Pancreas (tissue), 10 donors: ENCODE measurements around the gene RAB3GAP1. TPM values are rescaled to one million over a fixed set of nuclear protein-coding genes. Genes with fewer than 3 reads are reported as not detected.
A peak's percentile ranks its signal among the peaks of the same experiment; 100 is the strongest.

Source experiments
- ATAC-seq, 4 donors: fragments of 200-7000 bp; cut with Tn5 transposase; one replicate each; pipeline versions ENCODE4 v1.8.0 to v1.9.1; 2020; ENCODE audit warnings: mild to moderate bottlenecking in 4 of 4, moderate library complexity in 4 of 4
- DNase-seq, 6 donors: peaks; one replicate each; pipeline ENCODE4 v3.0.0-alpha.2; 2020
- FAIRE-seq: peaks from 2 replicates; lab custom pipeline; 2012; peaks lifted over from hg19 to GRCh38; lab: Jason Lieb, UNC
- H3K27ac ChIP-seq, 4 donors: fragments of 200-600 bp; sonication (generic); 1 replicate in 3 of 4; 2 replicates in 1 of 4; pipeline versions ENCODE4 v1.5.0 to v1.8.0; 2020
- H3K27me3 ChIP-seq, 4 donors: fragments of 200-600 bp; one replicate each; pipeline ENCODE4 v1.8.0; 2021
- H3K36me3 ChIP-seq, 3 donors: fragments of 200-600 bp; sonication (generic) in 1 of 3; one replicate each; pipeline versions ENCODE4 v1.5.0 to v1.8.0; 2020 to 2021
- H3K4me1 ChIP-seq, 3 donors: fragments of 200-600 bp; one replicate each; pipeline ENCODE4 v1.8.0; 2021
- H3K4me3 ChIP-seq, 4 donors: fragments of 200-600 bp; sonication (generic) in 2 of 4; one replicate each; pipeline versions ENCODE4 v1.5.0 to v1.8.0; 2020 to 2021
- H3K9me3 ChIP-seq, 4 donors: fragments of 200-600 bp; one replicate each; pipeline ENCODE4 v1.8.0; 2021
- CTCF ChIP-seq, 4 donors: fragments of 200-600 bp; sonication (generic) in 3 of 4; IDR thresholded peaks; one replicate each; pipeline versions ENCODE4 v1.5.0 to v1.8.0; 2021; ENCODE audit warnings: antibody characterized with exemption in 4 of 4
- WGBS, 2 donors: extraction: QIAGEN DNeasy Blood & Tissue Kit; methylation state at CpG; one replicate each; pipeline ENCODE4 v1.1.7; 2013; 5-methylcytosine and 5-hydroxymethylcytosine counted together
- intact Hi-C, 3 donors: fragments of 100-400 bp; cut with DNase I; formaldehyde crosslinking; loops; one replicate each; pipeline versions ENCODE4 v1.11.1 to v1.14.2; 2022
- polyA plus RNA-seq, 2 donors: library from polyadenylated mRNA; stranded (reverse); fragments of 200-250 nt; gene quantifications; one replicate each; pipeline ENCODE4 v1.2.3, GENCODE V29; 2013
- total RNA-seq, 6 donors: library from RNA; stranded (reverse); fragmentation: NEBNext Ultra II Directional in 4 of 6; extraction: Animal tissue kit (Norgen Biotek cat#: 25700) in 4 of 6; gene quantifications; one replicate each; pipeline versions ENCODE4 v1.2.1 to v1.2.4, GENCODE V29; 2021 to 2023
- donor health status: healthy with polysubstance abuse.
- donor health status: DM: no; HTN: no; CAD: no; lungs with moderate emphysema.
- donor health status: DM: no; HTN: no; CAD: no.
- donor health status: control.
- donor health status: control.
- donor health status: Bipolar disorder and iron deficiency.
- donor health status: DM: yes; HTN: yes; CAD: no.
- donor health status: DM: no; HTN: no; CAD: no.
- donor health status: DM: no; HTN: no; CAD: no.
- donor health status: DM: yes; HTN: yes; CAD: no.

The RAB3GAP1 gene
- total and polyA plus RNA-seq, 8 donors = 10.3 to 25.5 (median 22.3) TPM

DNA sequence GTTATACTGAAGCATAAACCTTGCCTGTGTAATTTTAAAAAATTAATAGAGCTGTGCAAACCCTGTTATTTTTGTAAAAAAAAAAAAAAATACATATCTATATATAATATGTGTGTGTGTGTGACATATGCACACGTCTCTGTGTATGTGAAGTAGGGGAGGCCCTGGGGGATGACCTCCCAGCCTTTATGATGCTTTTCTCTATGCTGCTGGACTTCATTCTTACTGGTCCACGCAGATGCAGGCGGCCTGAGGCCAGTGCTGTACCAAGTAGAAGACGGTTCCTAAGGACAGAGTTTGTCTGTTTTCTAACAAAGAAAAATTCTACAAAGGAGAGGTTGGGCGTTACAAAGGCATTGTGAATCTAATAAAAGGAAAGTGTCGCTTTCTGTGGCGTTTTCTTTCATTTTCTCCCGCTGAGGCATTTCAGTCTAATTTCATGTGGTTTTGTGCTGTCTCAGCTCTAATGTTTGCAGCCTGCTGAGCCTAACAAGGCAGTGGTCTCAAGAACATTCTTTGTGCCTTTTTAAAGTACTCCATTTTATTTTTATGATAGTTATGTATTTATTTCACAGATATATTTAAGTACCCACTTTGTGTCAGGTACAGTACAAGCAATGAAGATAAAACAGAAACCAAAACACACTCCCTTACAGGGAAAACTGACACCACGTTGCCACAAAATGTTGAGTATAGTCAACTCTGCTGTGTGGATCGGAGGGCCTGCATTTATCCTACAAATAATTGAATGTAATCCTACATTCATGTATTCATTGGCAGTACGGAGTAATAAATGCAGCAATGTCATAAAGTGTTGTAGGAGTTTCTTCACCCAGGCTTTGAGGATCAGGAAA, 118.0 kb downstream of the RAB3GAP1 start:
- DNase-seq (no peak), FAIRE-seq (no peak), ATAC-seq (no peak)
- H3K4me1 ChIP-seq = peaks cover 0 to 5% (median 0%) of the 10 kb centered on the region in 3 donors
- H3K36me3 ChIP-seq = peaks cover 0 to 36% (median 17%) of the 10 kb centered on the region in 3 donors
- intact Hi-C loops = no loop called here
- no peaks in the 10 kb centered on the region for H3K27me3 ChIP-seq
- TF ChIP-seq CTCF (IDR thresholded peaks at IDR 0.05) = no peak
- no peaks in the 10 kb centered on the region for H3K9me3 ChIP-seq
- WGBS, 2 donors = 94 to 97% methylated on average over 11 of the region's 11 CpGs
- H3K4me3 ChIP-seq = no peak overlapping the region
- H3K27ac ChIP-seq = no peak overlapping the region

GRCh38 chr2:135174049-135174809, 122.1 kb downstream of the RAB3GAP1 start:
- H3K9me3 ChIP-seq = no peaks in the 10 kb centered on the region
- H3K36me3 ChIP-seq = peaks cover 0 to 10% (median 6%) of the 10 kb centered on the region in 3 donors
- ATAC-seq = peak in 1 of 4 donors; percentile 12
- no peak for FAIRE-seq
- H3K4me1 ChIP-seq = peaks cover 0 to 5% (median 0%) of the 10 kb centered on the region in 3 donors
- WGBS, 2 donors = 79 to 80% methylated on average over 9 of the region's 9 CpGs
- no peaks in the 10 kb centered on the region for H3K27me3 ChIP-seq
- intact Hi-C loops = no loop called here
- no peak overlapping the region for H3K27ac ChIP-seq
- no peak for TF ChIP-seq CTCF (IDR thresholded peaks at IDR 0.05)
- H3K4me3 ChIP-seq = no peak overlapping the region
- no peak for DNase-seq

GRCh38 chr2:135174810-135175093, 122.7 kb downstream of the RAB3GAP1 start:
- 98% methylated on average over 6 of the region's 6 CpGs for WGBS, 2 donors
- H3K27me3 ChIP-seq = no peaks in the 10 kb centered on the region
- FAIRE-seq = no peak
- intact Hi-C loops = no loop called here
- no peak overlapping the region for H3K4me3 ChIP-seq
- H3K27ac ChIP-seq = no peak overlapping the region
- no peak for TF ChIP-seq CTCF (IDR thresholded peaks at IDR 0.05)
- H3K36me3 ChIP-seq = peaks cover 0 to 4% (median 1%) of the 10 kb centered on the region in 3 donors
- H3K4me1 ChIP-seq = peaks cover 0 to 5% (median 0%) of the 10 kb centered on the region in 3 donors
- no peak for DNase-seq
- no peaks in the 10 kb centered on the region for H3K9me3 ChIP-seq
- peak in 1 of 4 donors; percentile 14 for ATAC-seq

DNA sequence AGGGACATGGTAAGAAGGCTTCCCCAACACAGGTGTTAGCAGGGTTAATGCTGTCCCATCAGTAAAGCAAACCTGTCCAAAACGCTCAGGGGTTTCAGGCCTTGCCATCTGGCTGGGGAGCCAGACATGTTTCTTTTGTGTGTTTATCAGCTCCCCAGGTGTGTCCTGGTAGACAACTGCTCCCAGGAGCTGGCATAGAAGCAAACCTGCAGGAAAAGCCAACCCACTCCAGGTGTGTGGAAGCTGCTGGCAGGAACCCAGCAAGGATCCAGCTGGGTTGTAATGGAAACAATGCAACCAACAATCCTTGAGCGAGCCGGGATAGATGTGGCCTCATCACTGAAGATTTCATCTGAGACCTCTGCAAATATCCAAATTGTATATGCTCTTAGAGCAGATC, 123.1 kb downstream of the RAB3GAP1 start:
- H3K4me1 ChIP-seq = peaks cover 0 to 5% (median 0%) of the 10 kb centered on the region in 3 donors
- FAIRE-seq (no peak), ATAC-seq (peak in 3 of 4 donors; percentile 65 to 67 (median 66)), DNase-seq (peak in 4 of 6 donors; percentile 31 to 50 (median 42))
- H3K27me3 ChIP-seq = no peaks in the 10 kb centered on the region
- 43 to 51% methylated on average over 3 of the region's 3 CpGs for WGBS, 2 donors
- intact Hi-C loops = no loop called here
- peaks cover 0 to under 1% (median 0%) of the 10 kb centered on the region in 3 donors for H3K36me3 ChIP-seq
- TF ChIP-seq CTCF (IDR thresholded peaks at IDR 0.05) = no peak
- no peaks in the 10 kb centered on the region for H3K9me3 ChIP-seq
- H3K27ac ChIP-seq = no peak overlapping the region
- no peak overlapping the region for H3K4me3 ChIP-seq
